Measurements from ENCODE around the gene WNT4.

DNA sequence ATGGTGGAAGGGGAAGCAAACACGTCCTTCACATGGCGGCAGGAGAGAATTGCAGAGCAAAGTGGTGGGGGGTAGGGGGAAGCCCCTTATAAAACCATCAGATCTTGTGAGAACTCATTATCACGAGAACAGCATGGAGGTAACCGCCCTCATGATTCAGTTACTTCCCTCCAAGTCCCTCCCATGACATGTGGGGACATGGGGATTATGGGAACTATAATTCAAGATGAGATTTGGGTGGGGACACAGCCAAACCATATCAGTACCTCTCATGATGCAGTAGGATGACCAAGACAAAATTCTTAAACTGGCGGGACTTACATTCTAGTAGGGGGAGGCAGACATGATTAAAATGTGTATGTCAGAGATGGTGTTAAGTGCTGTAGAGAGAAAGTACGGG is 38.8 kb downstream of the WNT4 start:
- TF ChIP-seq POLR2AphosphoS5 (IDR thresholded peaks at IDR 0.05; ENCODE audit: low read depth, low read length): no peak
- no peak for TF ChIP-seq POLR2A (IDR thresholded peaks at IDR 0.05; ENCODE audit: low read depth, low read length)
- no peak for TF ChIP-seq TAF1 (IDR thresholded peaks at IDR 0.05; ENCODE audit: borderline replicate concordance, low read depth, low read length)
